ENCODE data around the gene DDX55.

GRCh38 chr12:123571343-123571813 lies 30.5 kb upstream of the DDX55 start:
- TF ChIP-seq CTCF (IDR thresholded peaks at IDR 0.05) (no peak), POLR2A (IDR thresholded peaks at IDR 0.05) (no peak)

Data from heart left ventricle (tissue), 13 donors.